CD4-positive, alpha-beta T cell treated with Interleukin-1 beta for 1 hour (primary cell): ENCODE results near the gene ST6GALNAC1.

ENCODE experiments used
- DNase-seq, 2 donors: peaks; one replicate each; pipeline ENCODE4 v3.0.0-alpha.2; 2020 to 2022

The ST6GALNAC1 gene

GRCh38 chr17:76674600-76674999 lies 31.0 kb upstream of the ST6GALNAC1 start:
- no peak for DNase-seq

GRCh38 chr17:76673729-76674128 lies 30.2 kb upstream of the ST6GALNAC1 start:
- DNase-seq, result no peak

GRCh38 chr17:76672892-76673291 lies 29.3 kb upstream of the ST6GALNAC1 start:
- no peak for DNase-seq

DNA sequence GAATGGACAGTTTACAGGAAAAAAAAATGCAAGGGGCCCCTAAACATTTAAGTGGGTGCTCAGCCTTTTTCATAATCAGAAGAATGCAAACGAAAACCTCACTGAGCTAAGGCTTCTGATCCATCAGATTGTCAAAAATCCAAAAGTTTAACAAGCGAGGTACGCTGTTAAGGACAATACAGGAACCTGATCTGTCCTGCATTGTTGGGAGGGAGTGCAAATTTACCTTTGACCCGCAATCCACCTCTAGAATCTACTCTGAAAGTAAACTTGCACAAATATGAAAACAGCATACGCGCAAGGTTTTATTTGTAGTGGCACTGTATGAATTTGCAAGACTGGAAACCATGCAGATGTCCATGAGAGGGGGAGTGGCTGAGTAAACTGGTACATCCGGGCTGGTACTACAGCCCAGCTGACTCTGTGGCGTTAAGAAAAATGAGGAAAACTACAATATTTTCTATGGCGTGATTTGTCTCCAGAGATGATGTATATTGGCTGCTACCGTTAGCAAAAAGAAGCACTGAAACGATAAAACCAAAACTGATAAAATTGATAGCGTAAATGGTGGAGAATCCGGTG lies 28.8 kb upstream of the ST6GALNAC1 start:
- DNase-seq, result no peak

DNA sequence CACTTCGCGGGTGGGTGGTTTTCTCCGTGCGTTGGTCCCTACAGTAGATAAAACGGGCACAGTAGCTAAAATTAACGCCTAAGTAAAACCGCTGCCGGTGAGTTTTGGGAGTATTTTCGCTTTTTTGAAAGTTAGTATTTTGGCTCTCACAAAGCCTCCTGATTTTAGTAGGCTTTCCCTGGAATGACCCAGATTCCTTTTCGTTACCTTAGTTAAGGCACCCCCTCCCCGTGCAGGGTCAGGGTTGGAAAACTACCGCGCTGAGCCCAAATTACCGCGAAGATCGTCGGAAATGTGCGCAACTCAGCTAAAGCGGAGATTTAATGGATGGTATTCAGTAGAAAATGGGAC lies 28.3 kb upstream of the ST6GALNAC1 start:
- no peak for DNase-seq

DNA sequence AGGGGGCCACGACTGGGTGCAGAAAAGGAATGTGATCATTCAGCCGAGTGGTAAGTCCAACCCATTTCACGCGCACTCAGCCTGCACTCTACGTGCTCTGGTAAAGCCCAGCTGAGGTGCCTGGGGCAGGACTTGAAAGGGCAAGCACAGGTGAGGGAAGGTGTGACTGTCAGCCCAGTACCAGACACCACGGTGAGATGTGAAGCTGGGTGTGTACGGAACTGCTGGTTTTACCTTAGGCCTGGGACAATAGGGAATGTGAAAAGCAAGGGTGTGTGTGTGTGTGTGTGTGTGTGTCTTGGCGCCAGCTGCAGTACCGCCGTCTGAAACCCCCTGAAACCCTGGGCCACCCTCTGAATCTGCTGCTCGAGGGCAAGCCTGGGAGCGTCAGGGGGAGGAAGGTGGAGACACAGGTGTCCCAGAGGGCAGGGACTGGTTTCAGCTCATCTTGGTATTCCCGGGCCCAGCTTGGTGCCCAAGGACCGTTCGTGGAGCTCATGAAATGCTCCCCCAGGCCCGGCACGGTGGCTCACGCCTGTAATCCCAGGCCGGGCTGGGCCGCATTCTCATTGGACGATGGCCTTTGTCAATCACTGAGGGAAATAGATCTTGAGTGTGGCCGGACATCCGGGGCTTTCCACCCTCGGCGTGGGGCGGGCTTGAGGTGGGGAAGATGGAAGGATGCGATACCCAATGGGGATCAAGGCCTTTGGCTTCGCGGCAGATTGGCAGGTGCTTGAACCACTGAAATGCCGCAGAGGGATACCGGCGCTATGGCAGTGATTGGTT lies 27.8 kb upstream of the ST6GALNAC1 start:
- DNase-seq, result peak; percentile 99 to 100

- no peak for DNase-seq
Measured at GRCh38 chr17:76670718-76671122, 27.2 kb upstream of the ST6GALNAC1 start.

GRCh38 chr17:76670020-76670717 lies 26.6 kb upstream of the ST6GALNAC1 start:
- no peak for DNase-seq

- no peak for DNase-seq
Measured at GRCh38 chr17:76667786-76668453, 24.4 kb upstream of the ST6GALNAC1 start.

DNA sequence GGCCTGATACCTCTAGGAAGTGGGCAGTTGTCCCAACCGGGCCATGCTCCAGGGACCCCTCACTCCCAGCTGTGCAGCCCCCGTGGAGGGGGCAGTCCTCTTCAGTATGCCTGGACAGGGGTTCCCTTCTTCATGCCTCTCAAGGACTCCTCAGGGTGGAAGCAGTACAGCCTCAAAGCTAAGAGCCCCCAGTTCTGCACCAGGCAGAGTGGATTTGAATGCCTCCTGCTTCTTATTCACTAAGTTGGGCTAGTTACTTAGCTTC lies 23.9 kb upstream of the ST6GALNAC1 start:
- no peak for DNase-seq

DNA sequence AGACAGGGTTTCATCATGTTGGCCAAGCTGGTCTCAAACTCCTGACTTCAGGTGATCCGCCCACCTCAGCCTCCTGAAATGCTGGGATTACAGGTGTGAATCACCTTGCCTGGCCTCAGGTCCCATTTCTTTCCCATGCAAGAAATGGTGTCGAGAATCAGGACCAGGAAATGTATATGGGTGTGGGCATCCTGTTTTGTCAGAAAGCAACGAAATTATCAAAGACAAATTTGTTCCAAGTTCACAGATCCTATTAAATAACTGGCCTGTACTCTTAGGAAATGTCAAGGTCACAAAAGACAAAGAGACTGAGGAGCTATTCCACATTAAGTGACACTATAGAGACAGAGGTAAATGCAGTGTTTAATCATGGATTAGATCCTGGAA lies 17.1 kb upstream of the ST6GALNAC1 start:
- no peak for DNase-seq

DNA sequence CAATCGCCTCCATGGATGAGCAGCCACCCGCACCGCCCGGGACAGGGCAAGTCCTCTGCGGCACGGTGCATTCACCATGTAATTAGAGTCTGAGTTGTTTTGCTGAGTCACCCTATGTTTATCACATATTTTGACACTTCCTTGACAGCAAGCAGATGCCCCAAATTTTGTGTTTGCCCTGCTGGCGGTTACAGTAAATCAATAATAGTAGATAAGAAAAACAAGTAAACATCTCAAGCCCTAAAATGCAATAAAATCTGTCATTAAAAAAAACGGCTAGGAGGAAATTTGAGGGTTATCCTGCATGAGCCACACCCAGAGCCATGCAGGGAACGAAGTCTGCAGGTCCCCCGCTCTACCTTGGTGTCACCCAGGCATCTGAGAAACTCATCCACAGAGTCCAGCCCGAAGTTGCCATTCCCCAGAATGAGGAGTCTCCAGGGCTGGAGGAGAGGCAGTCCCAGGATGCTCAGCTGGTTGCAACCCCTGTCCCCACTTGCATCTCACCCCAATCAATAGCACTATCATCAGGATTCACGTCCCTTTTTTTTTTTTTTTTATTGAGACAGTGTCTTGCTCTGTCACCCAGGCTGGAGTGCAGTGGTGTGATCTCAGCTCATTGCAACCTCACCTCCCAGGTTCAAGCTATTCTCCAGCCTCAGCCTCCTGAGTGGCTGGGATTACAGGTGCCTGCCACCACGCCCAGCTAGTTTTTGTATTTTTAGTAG lies 16.5 kb upstream of the ST6GALNAC1 start:
- peak; percentile 13 to 35 for DNase-seq

DNA sequence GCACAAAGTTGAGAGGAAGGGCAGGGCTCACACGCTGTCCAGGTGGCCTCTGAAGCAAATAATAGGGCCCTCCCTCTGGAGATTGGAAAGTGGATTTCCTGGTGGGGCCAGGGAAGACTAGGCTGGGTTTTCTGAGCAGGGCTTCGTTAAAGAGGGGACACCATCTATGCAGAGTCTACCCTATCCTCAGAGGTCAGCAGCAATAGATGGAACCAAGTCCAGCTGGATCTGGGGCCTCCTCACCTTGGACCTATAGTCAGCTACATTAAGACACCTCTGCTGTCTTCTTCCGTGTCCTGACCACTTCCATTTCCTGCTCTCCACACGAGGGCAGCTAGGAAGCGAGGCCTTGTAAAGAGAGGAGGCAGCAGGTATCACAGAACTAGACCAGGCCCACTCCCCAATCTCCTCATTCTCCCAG lies 14.7 kb upstream of the ST6GALNAC1 start:
- no peak for DNase-seq

DNA sequence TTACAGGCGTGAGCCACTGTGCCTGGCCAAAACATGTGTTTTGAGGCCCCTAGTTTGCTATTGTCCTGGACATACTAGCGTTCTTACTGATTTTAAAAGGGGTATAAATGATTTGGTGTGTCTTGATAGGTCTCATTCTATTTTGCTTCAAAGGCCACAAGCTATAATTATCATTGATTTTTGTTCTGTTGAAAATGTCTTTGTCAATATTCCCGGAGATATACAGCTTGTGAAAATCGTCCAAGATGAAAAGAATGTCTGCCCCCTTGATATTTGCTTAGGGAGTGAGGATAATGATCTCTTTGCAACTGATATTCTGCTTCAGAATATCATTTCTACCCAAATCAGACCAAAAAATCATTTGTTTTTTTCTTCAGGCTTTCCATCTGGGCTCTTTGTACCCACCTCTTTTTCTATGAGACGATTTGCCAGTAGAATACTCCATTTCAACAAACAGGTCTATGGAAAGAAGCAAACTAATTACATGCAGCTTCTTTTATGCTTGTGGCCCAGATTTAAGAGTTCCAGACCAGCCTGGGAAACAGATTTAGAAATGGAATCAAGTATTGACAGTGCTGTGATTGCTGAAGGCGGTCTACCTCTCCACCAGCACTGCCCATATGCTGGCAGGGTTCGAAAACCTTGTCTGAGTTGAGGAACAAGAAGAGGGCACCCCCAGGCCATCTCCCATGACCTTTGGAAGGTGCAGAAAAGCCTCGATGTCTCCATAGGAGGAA lies 14.1 kb upstream of the ST6GALNAC1 start:
- no peak for DNase-seq

GRCh38 chr17:76654408-76654807 lies 10.9 kb upstream of the ST6GALNAC1 start:
- DNase-seq, result no peak

DNA sequence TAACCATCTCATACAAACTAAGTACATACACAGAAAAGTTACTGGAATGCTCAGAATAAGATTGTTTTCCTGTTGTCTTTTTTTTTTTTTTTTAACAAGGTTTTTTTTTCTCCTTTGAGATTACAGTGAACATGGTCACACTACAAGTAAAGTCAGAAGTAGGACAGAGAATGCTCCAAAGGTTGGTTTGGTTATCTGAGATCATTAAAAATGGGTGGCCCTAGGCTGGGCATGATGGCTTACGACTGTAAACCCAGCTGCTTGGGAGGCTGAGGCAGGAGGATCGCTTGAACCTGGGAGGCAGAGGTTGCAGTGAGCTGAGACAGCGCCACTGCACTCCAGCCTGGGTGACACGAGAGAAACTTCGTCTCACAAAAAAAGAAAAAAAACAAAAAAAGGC lies 6.9 kb upstream of the ST6GALNAC1 start:
- no peak for DNase-seq

- no peak for DNase-seq
Measured at GRCh38 chr17:76646712-76647111, 3.2 kb upstream of the ST6GALNAC1 start.

DNA sequence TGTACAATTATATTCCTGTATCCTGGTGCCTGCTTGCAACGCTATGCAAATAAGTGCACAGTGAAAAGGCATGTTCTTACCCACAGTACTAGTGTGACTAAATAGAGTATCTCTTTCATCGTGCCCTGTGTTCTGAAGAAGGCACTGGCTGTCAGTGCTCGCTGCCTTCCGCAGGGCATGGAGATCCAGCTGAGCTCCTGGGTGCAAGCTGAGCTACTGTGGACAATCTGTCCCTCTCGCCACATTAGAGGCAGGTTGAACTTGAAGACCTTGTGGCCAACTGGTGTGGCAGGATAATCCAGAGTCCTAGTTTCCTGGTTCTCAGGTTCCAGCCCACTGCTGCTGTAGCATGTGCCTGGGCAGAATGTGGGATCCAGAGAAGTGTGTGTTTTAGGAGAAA lies 1.9 kb upstream of the ST6GALNAC1 start:
- no peak for DNase-seq

GRCh38 chr17:76644995-76645394 lies 1.4 kb upstream of the ST6GALNAC1 start:
- DNase-seq, result no peak

GRCh38 chr17:76642994-76643393 lies 563 bp downstream of the ST6GALNAC1 start:
- no peak for DNase-seq

DNA sequence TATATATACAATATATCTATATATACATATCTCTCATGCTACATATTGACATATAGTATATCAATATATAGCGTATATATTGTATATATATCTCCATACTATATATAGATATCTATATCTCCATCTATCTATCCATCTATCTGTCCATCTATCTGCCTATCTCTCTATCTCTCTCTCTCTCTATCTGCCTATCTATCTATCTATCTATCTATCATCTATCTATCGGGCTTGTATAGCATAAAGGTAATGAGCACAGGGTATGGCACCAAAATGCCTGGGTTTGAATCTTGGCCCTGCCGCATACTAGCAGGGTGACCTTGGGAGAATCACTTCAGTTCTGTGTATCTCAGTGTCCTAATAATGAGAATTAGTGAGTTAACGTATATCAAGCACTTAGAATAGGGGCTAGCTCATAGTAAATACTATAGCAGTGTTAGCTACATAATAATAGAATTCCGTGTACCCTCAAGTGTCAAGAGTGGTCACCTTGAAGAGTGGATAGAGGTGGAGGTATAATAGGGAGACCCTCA lies 1.5 kb downstream of the ST6GALNAC1 start:
- no peak for DNase-seq

DNA sequence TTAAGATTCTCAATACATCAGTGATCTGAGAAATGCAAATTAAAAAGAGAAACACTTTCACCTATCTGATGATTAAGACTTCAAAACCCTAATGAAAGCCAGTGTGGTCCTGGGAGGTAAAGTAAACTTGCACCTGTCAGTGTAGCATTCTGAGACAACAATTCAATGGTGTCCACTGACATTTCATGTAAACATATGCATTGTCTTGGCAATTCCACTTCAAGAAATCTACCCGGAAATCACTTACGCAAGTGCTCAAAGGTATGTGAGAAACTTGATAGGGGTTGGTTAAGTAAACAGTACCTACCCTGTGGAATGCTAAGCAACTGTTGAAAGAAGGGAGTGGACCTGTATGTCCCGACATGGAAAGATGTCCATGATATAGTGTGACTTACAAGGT lies 2.1 kb downstream of the ST6GALNAC1 start:
- no peak for DNase-seq
